NCI-H2196 treated with DMSO at 0.1 percent for 48 hours (cell line): ENCODE data around the gene ESPN.
"Not testable (repeated sequence)": the region's sequence is repeated elsewhere in the genome, so short reads cannot be mapped to it uniquely, and the experiment has no call there.

ENCODE experiments used
- DNase-seq: peaks from one replicate; lab custom pipeline; 2025; ENCODE audit not compliant: unreplicated experiment; lab: John Stamatoyannopoulos, UW

ESPN gene

GRCh38 chr1:6424619-6425593 is at the start of gene ESPN:
TSS of gene ESPN (plus strand) at chr1:6424776. CDS start at chr1:6424956, 180 bp downstream.
- no peak for DNase-seq

GRCh38 chr1:6378096-6378746 is 46.4 kb upstream of the ESPN start:
- DNase-seq, result no peak

- DNase-seq, result no peak
Measured at GRCh38 chr1:6380037-6380436, 44.5 kb upstream of the ESPN start.

- no peak for DNase-seq
Measured at GRCh38 chr1:6384135-6384534, 40.4 kb upstream of the ESPN start.

- no peak for DNase-seq
Measured at GRCh38 chr1:6384962-6385361, 39.6 kb upstream of the ESPN start.

- peak; percentile 90 for DNase-seq
Measured at GRCh38 chr1:6385488-6386191, 38.9 kb upstream of the ESPN start.

GRCh38 chr1:6386371-6386949 is 38.1 kb upstream of the ESPN start:
- no peak for DNase-seq

GRCh38 chr1:6389971-6390370 is 34.6 kb upstream of the ESPN start:
- no peak for DNase-seq

- no peak for DNase-seq
Measured at GRCh38 chr1:6391951-6392808, 32.4 kb upstream of the ESPN start.

- no peak for DNase-seq
Measured at GRCh38 chr1:6392809-6393399, 31.7 kb upstream of the ESPN start.

GRCh38 chr1:6393400-6394187 is 31.0 kb upstream of the ESPN start, which contains the start of gene ACOT7:
TSS of gene ACOT7 (minus strand) at chr1:6393767. CDS start at chr1:6393399, 368 bp downstream.
- peak; percentile 89 for DNase-seq

GRCh38 chr1:6395130-6395529 is 29.4 kb upstream of the ESPN start:
- not testable (repeated sequence) for DNase-seq

GRCh38 chr1:6395781-6396244 is 28.8 kb upstream of the ESPN start:
- not testable (repeated sequence) for DNase-seq

- no peak for DNase-seq
Measured at GRCh38 chr1:6396998-6397397, 27.6 kb upstream of the ESPN start.

GRCh38 chr1:6397844-6398441 is 26.6 kb upstream of the ESPN start:
- no peak for DNase-seq

GRCh38 chr1:6399294-6399693 is 25.3 kb upstream of the ESPN start:
- no peak for DNase-seq

GRCh38 chr1:6401673-6402072 is 22.9 kb upstream of the ESPN start:
- no peak for DNase-seq

- DNase-seq, result no peak
Measured at GRCh38 chr1:6408023-6408422, 16.6 kb upstream of the ESPN start.
